HL-60 (cell line): Measurements from ENCODE around the gene TBX19.
A peak's percentile ranks its signal among the peaks of the same experiment; 100 is the strongest.
"Not testable (repeated sequence)": the region's sequence is repeated elsewhere in the genome, so short reads cannot be mapped to it uniquely, and the experiment has no call there.

ENCODE experiments used
- DNase-seq, 2 experiments: peaks; one replicate each; pipeline ENCODE4 v3.0.0-alpha.2; 2010 to 2020; ENCODE audit warnings: low read depth in 1 of 2, low spot score in 1 of 2
- H3K27ac ChIP-seq: fragments of 250-450 bp; sonication (Bioruptor Pico); replicated peaks from 2 replicates; pipeline ENCODE4 v1.5.1; 2020; ENCODE audit warnings: mild to moderate bottlenecking, moderate library complexity
- H3K27me3 ChIP-seq: fragments of 250-450 bp; sonication (Bioruptor Pico); 2 replicates; pipeline ENCODE4 v1.5.1; 2021; ENCODE audit warnings: mild to moderate bottlenecking, moderate library complexity; ENCODE audit not compliant: insufficient read depth, poor library complexity, severe bottlenecking
- H3K4me3 ChIP-seq: replicated peaks from 2 replicates; pipeline ENCODE4 v1.5.1; 2011; ENCODE audit warnings: mild to moderate bottlenecking, control low read depth, low read length; ENCODE audit not compliant: insufficient read depth
- CTCF ChIP-seq: IDR thresholded peaks from one replicate; pipeline ENCODE4 v1.5.1; 2011; ENCODE audit warnings: low read length, control low read depth, inconsistent platforms; ENCODE audit not compliant: insufficient read depth
- GABPA ChIP-seq: IDR thresholded peaks from 2 replicates; pipeline ENCODE4 v1.6.1; 2012; ENCODE audit warnings: low read depth
- POLR2AphosphoS5 ChIP-seq: IDR thresholded peaks from 2 replicates; pipeline ENCODE4 v1.6.1; 2012; ENCODE audit warnings: low read depth
- REST ChIP-seq: IDR thresholded peaks from 2 replicates; pipeline ENCODE4 v1.6.1; 2012; ENCODE audit warnings: low read depth; ENCODE audit not compliant: insufficient replicate concordance
- SPI1 ChIP-seq: IDR thresholded peaks from 2 replicates; pipeline ENCODE4 v1.6.1; 2012; ENCODE audit warnings: low read depth, mild to moderate bottlenecking, borderline replicate concordance

Gene TBX19

DNA sequence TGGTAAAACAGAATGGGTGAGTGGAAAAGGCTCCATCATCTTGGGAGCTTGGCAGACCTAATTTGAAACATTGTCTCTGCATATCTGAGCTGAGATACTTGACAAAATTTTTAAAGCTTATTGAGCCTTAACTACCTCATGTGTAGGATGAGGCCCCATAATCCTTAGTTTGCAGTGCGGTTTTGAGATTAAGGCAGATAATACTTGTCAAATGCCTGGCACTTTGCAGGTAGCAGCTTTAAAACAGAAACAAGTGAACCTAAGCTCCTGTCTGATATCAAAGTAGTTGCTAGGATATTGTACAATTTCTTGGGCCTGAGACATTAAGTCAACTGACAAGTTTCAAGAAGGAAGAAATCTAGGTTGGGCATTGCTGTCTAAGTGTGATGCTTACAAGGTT is 65.3 kb downstream of the TBX19 start:
- no peak for TF ChIP-seq SPI1
- no peak for TF ChIP-seq CTCF
- no peak for TF ChIP-seq GABPA
- no peak for TF ChIP-seq REST
- no peak for TF ChIP-seq POLR2AphosphoS5
- Histone ChIP-seq H3K4me3 (no peak overlapping the region), H3K27me3 (no peaks in the 10 kb centered on the region), H3K27ac (no peak overlapping the region)
- DNase-seq, result no peak

- Histone ChIP-seq H3K4me3 (no peak overlapping the region), H3K27me3 (no peaks in the 10 kb centered on the region), H3K27ac (no peak overlapping the region)
- TF ChIP-seq POLR2AphosphoS5 (no peak), REST (no peak), GABPA (no peak), CTCF (no peak), SPI1 (no peak)
- no peak for DNase-seq
Measured at GRCh38 chr1:168347630-168348029, 67.0 kb downstream of the TBX19 start.

GRCh38 chr1:168348146-168348709 is 67.6 kb downstream of the TBX19 start:
- Histone ChIP-seq H3K27ac (peak overlapping the region; percentile 57), H3K4me3 (peak overlapping the region; percentile 26), H3K27me3 (no peaks in the 10 kb centered on the region)
- TF ChIP-seq POLR2AphosphoS5 (no peak), GABPA (no peak), REST (no peak), SPI1 (no peak), CTCF (no peak)
- peak in 1 of 2 experiments; percentile 11 for DNase-seq

DNA sequence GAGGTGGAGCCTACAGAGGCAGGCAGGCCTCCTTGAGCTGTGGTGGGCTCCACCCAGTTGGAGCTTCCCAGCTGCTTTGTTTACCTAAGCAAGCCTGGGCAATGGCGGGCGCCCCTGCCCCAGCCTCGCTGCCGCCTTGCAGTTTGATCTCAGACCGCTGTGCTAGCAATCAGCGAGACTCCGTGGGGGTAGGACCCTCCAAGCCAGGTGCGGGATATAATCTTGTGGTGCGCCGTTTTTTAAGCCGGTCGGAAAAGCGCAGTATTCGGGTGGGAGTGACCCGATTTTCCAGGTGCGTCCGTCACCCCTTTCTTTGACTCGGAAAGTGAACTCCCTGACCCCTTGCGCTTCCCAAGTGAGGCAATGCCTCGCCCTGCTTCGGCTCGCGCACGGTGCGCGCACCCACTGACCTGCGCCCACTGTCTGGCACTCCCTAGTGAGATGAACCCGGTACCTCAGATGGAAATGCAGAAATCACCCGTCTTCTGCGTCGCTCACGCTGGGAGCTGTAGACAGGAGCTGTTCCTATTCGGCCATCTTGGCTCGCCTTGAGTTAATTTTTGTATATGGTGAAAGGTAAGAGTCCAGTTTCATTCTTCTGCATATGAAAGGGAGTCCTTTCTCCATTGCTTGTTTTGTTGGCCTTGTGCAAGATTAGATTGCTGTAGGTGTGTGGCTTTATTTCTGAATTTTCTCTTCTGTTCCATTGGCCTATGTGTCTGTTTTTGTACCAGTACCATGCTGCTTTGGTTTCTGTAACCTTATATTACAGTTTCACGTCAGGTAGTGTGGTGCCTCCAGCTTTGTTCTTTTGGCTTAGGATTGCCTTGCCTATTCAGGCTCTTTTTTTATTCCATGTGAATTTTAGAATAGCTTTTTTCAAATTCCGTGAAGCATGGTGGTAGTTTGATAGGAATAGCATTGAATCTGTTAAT is 73.9 kb downstream of the TBX19 start:
- not testable (repeated sequence) for H3K27ac ChIP-seq, H3K4me3 ChIP-seq, DNase-seq

More for the DNA sequence above, 73.9 kb downstream of the TBX19 start:
- not testable (repeated sequence) for H3K27me3 ChIP-seq
